ENCODE results near the gene RBFOX2.

The RBFOX2 gene

DNA sequence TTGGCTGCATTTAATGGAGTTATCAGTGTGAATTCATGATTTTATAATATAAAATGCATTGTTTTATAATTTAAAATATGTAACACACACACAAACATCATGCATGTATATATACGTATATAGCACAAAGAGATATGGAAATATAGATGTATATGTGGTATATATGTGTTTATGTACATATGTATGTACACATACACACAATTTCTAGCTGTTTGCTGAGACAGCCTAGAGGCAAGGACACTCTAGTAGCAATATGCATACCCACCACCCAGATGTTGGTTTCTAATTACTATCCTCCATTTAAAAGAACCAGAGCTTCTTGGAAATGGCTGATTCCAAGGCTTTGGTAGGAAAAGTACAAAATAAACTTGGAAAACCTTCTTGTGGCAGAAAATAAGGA is 50.4 kb downstream of the RBFOX2 start:
- Histone ChIP-seq H3K27ac (no peak overlapping the region), H3K36me3 (no peaks in the 10 kb centered on the region), H3K9me3 (ENCODE audit: severe bottlenecking) (no peaks in the 10 kb centered on the region), H3K27me3 (ENCODE audit: insufficient read depth, low read depth, severe bottlenecking) (no peaks in the 10 kb centered on the region), H3K4me3 (ENCODE audit: low read depth, low read length) (no peak overlapping the region)
- TF ChIP-seq, protein P1, sequence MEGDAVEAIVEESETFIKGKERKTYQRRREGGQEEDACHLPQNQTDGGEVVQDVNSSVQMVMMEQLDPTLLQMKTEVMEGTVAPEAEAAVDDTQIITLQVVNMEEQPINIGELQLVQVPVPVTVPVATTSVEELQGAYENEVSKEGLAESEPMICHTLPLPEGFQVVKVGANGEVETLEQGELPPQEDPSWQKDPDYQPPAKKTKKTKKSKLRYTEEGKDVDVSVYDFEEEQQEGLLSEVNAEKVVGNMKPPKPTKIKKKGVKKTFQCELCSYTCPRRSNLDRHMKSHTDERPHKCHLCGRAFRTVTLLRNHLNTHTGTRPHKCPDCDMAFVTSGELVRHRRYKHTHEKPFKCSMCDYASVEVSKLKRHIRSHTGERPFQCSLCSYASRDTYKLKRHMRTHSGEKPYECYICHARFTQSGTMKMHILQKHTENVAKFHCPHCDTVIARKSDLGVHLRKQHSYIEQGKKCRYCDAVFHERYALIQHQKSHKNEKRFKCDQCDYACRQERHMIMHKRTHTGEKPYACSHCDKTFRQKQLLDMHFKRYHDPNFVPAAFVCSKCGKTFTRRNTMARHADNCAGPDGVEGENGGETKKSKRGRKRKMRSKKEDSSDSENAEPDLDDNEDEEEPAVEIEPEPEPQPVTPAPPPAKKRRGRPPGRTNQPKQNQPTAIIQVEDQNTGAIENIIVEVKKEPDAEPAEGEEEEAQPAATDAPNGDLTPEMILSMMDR (IDR thresholded peaks at IDR 0.05; ENCODE audit: low read depth, low read length): no peak
- DNase-seq: no peak

DNA sequence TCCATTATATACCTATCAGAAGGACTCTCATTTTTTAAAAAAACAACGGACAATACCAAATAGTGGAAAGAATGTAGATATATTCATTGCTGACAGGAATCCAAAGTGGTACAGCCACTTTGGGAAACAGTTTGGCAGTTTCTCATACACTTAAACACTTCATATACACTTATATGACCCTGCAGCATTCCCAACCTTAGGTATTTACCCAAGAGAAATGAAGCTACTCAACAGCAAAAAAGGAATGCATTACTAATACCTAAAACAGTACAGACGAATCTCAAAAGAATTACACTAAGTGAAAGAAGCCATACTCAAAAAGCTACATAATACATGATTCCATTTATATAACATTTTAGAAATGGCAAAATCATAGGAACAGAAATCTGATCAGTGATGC is 51.5 kb downstream of the RBFOX2 start:
- Histone ChIP-seq H3K36me3 (no peaks in the 10 kb centered on the region), H3K27me3 (ENCODE audit: insufficient read depth, low read depth, severe bottlenecking) (no peaks in the 10 kb centered on the region), H3K27ac (no peak overlapping the region), H3K9me3 (ENCODE audit: severe bottlenecking) (no peaks in the 10 kb centered on the region), H3K4me3 (ENCODE audit: low read depth, low read length) (no peak overlapping the region)
- no peak for DNase-seq
- TF ChIP-seq, protein P1 (IDR thresholded peaks at IDR 0.05; ENCODE audit: low read depth, low read length): no peak

DNA sequence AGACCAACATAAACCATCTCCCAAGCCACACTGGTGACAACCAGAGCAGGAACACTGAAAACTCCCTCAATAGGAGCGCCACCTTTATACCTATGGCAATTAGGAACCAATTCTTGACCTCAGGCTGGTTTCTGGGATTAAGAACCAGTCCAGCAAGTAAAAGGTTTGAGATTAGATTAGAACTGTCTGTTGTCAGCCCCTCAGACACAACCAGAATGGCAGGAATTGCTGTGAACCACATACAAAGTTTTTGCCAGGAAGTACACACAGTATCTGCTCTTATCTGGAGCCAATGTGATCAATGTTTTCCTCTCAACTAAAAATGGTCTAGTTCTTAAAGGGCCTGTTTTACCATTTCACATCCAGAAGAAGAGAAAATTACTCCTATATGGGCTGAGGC is 55.2 kb downstream of the RBFOX2 start:
- DNase-seq: no peak
- H3K9me3 ChIP-seq (ENCODE audit: severe bottlenecking): no peaks in the 10 kb centered on the region
- H3K36me3 ChIP-seq: no peaks in the 10 kb centered on the region
- H3K27me3 ChIP-seq (ENCODE audit: insufficient read depth, low read depth, severe bottlenecking): no peaks in the 10 kb centered on the region
- H3K27ac ChIP-seq: no peak overlapping the region
- no peak overlapping the region for H3K4me3 ChIP-seq (ENCODE audit: low read depth, low read length)
- TF ChIP-seq, protein P1 (IDR thresholded peaks at IDR 0.05; ENCODE audit: low read depth, low read length): no peak

DNA sequence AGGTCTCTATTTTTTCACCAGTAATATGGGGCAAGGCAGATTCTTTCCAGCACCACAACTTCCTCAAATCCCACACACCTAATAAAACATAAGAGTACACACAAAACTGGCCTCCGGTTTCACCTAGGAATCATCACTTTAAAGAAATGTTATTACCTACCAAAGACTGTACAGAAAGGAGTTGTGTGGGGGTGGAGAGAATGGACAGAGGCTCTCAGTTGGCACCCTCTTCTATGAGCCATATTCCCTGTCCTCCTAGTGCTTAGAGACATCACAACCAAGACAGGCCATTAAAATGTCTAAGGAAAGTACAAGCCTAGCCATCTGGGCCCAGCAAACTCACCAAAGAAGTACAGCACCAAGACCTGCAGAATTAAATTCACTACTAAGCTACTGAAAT is 56.1 kb downstream of the RBFOX2 start:
- Histone ChIP-seq H3K27ac (no peak overlapping the region), H3K27me3 (ENCODE audit: insufficient read depth, low read depth, severe bottlenecking) (no peaks in the 10 kb centered on the region), H3K36me3 (no peaks in the 10 kb centered on the region), H3K4me3 (ENCODE audit: low read depth, low read length) (no peak overlapping the region), H3K9me3 (ENCODE audit: severe bottlenecking) (no peaks in the 10 kb centered on the region)
- TF ChIP-seq, protein P1 (IDR thresholded peaks at IDR 0.05; ENCODE audit: low read depth, low read length): no peak
- DNase-seq: no peak

DNA sequence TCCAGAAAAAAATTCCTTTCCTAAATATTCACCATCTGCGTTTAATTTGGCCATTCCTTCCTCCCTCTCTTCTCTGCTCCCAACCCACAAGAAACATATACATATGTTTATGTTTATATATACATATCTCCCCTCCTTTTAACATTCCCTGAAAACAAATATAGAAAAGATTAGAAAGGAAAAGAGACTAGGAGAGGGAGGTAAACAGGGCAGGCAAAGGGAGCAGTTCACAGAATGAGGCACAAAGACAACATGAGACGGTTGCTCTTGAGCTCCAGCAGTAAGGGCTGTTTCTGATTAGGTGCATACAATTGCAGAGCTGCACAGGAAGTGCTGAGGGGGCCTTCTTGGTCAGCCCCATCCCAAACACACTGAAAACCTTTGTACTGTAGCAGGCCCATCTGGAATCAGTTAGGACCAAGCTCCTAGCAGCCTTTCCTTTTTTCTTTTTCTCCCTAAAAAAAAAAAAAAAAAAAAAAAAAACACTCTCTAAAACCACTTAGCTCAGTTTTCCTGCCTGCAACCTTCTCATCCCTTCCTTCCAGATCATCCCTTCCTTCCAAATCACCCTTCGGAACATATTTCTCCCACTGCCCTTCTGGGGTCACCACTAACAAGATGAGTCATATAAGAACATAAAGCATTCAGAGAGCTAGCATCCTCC is 57.0 kb downstream of the RBFOX2 start:
- H3K9me3 ChIP-seq (ENCODE audit: severe bottlenecking): no peaks in the 10 kb centered on the region
- H3K27ac ChIP-seq: no peak overlapping the region
- no peaks in the 10 kb centered on the region for H3K27me3 ChIP-seq (ENCODE audit: insufficient read depth, low read depth, severe bottlenecking)
- no peaks in the 10 kb centered on the region for H3K36me3 ChIP-seq
- DNase-seq: no peak
- TF ChIP-seq, protein P1 (IDR thresholded peaks at IDR 0.05; ENCODE audit: low read depth, low read length): no peak
- no peak overlapping the region for H3K4me3 ChIP-seq (ENCODE audit: low read depth, low read length)
